AG04450 (cell line): ENCODE measurements around the gene EPHA6. TPM values are rescaled to one million over a fixed set of nuclear protein-coding genes. Genes with fewer than 3 reads are reported as not detected.

Source experiments
- CTCF ChIA-PET: fragments of 300-600, 350-600 bp; formaldehyde crosslinking; extraction: SDS; loops from one replicate; lab custom pipeline; 2022; ENCODE audit warnings: antibody characterized with exemption, inconsistent platforms; lab: Charles Lee
- POLR2A ChIA-PET: fragments of 350-600 bp; formaldehyde crosslinking; extraction: SDS; loops from one replicate; lab custom pipeline; 2021; ENCODE audit warnings: antibody characterized with exemption, inconsistent platforms; lab: Yijun Ruan, JAX
- DNase-seq: peaks from one replicate; pipeline ENCODE4 v3.0.0-alpha.2; 2011; ENCODE audit warnings: low read depth, low spot score
- H3K27ac ChIP-seq: one replicate; pipeline ENCODE4 v1.5.1; 2012; ENCODE audit warnings: low read depth, low read length, control low read depth
- H3K27me3 ChIP-seq: one replicate; pipeline ENCODE4 v1.6.0; 2012; ENCODE audit warnings: low read length; ENCODE audit not compliant: control insufficient read depth, insufficient read depth
- H3K4me3 ChIP-seq: 2 replicates; pipeline ENCODE4 v1.5.1; 2011; ENCODE audit warnings: mild to moderate bottlenecking, low read depth, low read length, control low read depth
- H3K9me3 ChIP-seq: 2 replicates; pipeline ENCODE4 v1.5.1; 2012; ENCODE audit warnings: low read length; ENCODE audit not compliant: control insufficient read depth, insufficient read depth
- polyA plus RNA-seq: library from polyadenylated mRNA; depleted of rRNA; stranded (reverse); fragments of >200 nt; gene quantifications from 2 replicates; pipeline ENCODE4 v1.2.3, GENCODE V29; 2011
- TF ChIP-seq, protein P1 (sequence below): IDR thresholded peaks from 2 replicates; pipeline ENCODE4 v1.5.1; 2011; ENCODE audit warnings: low read depth, low read length, control low read depth, inconsistent platforms

EPHA6 gene
- polyA plus RNA-seq, 1 experiment: not detected

DNA sequence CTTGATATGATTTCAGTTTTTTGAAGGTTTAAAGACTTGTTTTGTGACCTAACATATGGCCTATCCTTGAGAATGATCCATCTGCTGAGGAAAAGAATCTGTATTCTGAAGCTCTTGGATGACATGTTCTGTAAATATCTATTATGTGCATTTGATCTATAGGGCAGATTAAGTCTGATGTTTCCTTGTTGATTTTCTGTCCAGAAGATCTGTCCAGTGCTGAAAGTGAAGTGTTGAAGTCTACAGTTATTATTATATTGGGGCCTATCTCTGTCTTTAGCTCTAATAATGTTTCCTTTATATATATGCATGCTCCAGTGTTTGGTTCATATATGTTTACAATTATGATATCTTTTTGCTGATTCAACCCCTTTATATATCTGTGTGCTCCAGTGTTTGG, 362.8 kb downstream of the EPHA6 start:
- Histone ChIP-seq H3K27ac (no peak overlapping the region), H3K4me3 (no peak overlapping the region), H3K27me3 (no peaks in the 10 kb centered on the region), H3K9me3 (peaks cover 14% of the 10 kb centered on the region)
- ChIA-PET CTCF (no interaction called here), POLR2A (no interaction called here)
- DNase-seq: no peak
- TF ChIP-seq, protein P1, sequence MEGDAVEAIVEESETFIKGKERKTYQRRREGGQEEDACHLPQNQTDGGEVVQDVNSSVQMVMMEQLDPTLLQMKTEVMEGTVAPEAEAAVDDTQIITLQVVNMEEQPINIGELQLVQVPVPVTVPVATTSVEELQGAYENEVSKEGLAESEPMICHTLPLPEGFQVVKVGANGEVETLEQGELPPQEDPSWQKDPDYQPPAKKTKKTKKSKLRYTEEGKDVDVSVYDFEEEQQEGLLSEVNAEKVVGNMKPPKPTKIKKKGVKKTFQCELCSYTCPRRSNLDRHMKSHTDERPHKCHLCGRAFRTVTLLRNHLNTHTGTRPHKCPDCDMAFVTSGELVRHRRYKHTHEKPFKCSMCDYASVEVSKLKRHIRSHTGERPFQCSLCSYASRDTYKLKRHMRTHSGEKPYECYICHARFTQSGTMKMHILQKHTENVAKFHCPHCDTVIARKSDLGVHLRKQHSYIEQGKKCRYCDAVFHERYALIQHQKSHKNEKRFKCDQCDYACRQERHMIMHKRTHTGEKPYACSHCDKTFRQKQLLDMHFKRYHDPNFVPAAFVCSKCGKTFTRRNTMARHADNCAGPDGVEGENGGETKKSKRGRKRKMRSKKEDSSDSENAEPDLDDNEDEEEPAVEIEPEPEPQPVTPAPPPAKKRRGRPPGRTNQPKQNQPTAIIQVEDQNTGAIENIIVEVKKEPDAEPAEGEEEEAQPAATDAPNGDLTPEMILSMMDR: no peak

DNA sequence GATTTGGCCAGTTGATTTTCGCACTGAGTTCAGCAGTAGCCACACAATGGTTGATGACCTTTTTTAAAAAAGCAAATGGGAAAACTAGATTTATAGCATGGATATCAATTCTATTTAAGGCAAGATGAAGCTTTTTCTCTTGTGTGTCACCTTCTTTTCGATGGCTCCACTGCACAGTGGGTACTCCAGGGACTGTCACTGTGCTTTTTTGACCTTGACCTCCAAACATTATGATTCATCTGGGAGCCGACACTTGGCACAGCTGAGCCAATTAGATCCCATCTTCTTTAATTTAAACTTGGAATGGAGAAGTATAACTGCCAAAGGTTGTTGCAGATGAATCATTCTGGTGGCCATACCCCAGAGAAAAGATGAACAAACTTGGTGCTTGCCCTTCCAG, 367.3 kb downstream of the EPHA6 start:
- TF ChIP-seq, protein P1: no peak
- CTCF ChIA-PET: no interaction called here
- POLR2A ChIA-PET: no interaction called here
- Histone ChIP-seq H3K27me3 (no peaks in the 10 kb centered on the region), H3K4me3 (no peak overlapping the region), H3K27ac (no peak overlapping the region), H3K9me3 (peaks cover 14% of the 10 kb centered on the region)
- no peak for DNase-seq

DNA sequence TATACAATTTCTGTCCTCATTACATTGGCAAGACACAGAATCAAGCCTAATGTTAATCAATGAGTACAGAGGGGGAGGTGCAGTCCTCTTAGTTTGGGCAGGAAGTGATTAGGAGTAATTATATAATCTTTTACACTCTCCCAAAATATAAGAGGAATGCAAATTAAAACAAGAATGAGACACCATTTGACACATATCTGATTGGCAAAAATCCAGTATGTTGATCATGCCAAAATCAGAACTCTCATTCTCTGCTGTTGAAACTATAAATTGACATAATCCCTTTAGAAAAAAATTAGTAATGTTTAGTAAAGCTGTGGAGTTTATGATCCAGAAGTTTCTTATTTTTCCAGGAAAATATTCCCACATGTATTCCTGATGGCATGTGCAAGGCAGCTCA, 373.4 kb downstream of the EPHA6 start:
- ChIA-PET CTCF (no interaction called here), POLR2A (no interaction called here)
- H3K27ac ChIP-seq: no peak overlapping the region
- TF ChIP-seq, protein P1: no peak
- H3K9me3 ChIP-seq: peaks cover 7% of the 10 kb centered on the region
- no peak overlapping the region for H3K4me3 ChIP-seq
- H3K27me3 ChIP-seq: no peaks in the 10 kb centered on the region
- DNase-seq: no peak

DNA sequence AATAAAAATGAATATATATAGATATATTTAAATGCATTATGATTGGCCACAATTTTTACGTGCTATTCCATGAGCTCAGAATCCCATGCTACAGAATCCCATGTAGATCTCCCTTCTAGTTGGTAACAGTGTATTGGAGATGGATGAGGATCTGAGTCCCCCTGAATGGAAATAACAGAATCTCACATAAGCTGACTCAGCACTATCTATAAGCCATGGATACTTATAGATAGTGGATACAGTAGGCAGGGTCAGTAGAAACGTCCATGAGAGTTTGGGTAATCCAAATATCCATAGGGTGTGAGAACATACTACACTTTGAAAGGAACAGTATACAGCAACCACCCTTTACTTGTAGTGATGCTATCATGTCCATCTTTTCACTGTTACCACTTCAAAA, 375.4 kb downstream of the EPHA6 start:
- ChIA-PET CTCF (no interaction called here), POLR2A (no interaction called here)
- Histone ChIP-seq H3K27ac (no peak overlapping the region), H3K4me3 (no peak overlapping the region), H3K9me3 (peaks cover 7% of the 10 kb centered on the region), H3K27me3 (no peaks in the 10 kb centered on the region)
- DNase-seq: no peak
- TF ChIP-seq, protein P1: no peak

DNA sequence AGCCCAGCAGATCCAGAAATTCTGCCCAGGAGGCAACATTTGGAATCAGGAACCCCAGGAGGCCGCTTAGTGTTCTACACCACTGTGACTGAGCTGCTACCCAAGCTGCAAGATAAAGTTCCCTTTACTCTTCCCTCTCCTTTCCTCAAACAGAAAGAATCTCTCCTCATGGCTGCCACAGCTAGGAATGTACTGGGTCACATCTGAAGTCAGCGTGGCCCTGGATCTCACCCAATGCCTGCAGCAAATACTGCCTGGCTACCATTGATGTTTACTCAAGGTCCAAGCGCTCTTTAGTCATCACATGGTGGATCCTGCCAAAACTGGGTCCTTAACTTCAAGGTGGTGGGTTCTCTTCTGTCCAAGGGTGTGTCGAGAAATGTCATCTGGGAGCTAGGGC, 382.7 kb downstream of the EPHA6 start:
- peaks cover 16% of the 10 kb centered on the region; the same call in 1 of the 2 replicates for H3K9me3 ChIP-seq
- POLR2A ChIA-PET: no interaction called here
- no peak overlapping the region for H3K27ac ChIP-seq
- DNase-seq: no peak
- no peak overlapping the region for H3K4me3 ChIP-seq
- CTCF ChIA-PET: no interaction called here
- H3K27me3 ChIP-seq: no peaks in the 10 kb centered on the region
- TF ChIP-seq, protein P1: no peak
